ENCODE measurements around the gene ZBTB46.

ZBTB46 gene

DNA sequence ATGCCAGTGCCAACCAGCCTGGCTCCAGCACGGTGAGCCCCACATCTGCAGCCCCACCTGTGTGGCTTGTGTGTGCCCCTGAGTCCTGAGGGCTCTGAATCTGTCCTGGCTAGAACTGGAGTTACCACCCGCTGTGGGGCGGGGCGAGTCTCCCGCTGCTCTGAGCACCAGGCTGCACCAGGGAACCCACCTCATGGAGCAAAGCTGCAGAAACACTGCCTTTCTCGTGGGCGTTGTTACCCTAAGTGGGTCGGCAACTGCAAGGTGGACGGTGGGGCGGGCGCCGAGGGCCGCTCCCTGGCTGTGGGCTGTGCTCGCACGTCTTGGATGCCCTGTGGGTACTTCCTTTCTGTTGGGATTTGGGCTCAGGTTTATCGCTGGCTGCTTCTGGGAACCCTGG is 12.7 kb upstream of the ZBTB46 start:
- Histone ChIP-seq H3K27me3 (ENCODE audit: insufficient read depth, low read depth) (peaks cover 53% of the 10 kb centered on the region; the same call in 1 of the 2 replicates), H3K79me2 (ENCODE audit: insufficient read depth, low read depth) (no peaks in the 10 kb centered on the region), H3K36me3 (ENCODE audit: insufficient read depth) (no peaks in the 10 kb centered on the region), H3K4me2 (no peak overlapping the region), H3K27ac (no peak overlapping the region), H3K9ac (no peak overlapping the region), H4K20me1 (ENCODE audit: insufficient read depth) (no peaks in the 10 kb centered on the region), H3K4me1 (ENCODE audit: low read depth, poor library complexity, severe bottlenecking) (no peaks in the 10 kb centered on the region), H3K4me3 (IDR thresholded peaks at IDR 0.05; ENCODE audit: insufficient read depth, low read depth, low read length) (no peak overlapping the region), H2AFZ (ENCODE audit: low read depth) (no peak overlapping the region)
- TF ChIP-seq, protein P1, sequence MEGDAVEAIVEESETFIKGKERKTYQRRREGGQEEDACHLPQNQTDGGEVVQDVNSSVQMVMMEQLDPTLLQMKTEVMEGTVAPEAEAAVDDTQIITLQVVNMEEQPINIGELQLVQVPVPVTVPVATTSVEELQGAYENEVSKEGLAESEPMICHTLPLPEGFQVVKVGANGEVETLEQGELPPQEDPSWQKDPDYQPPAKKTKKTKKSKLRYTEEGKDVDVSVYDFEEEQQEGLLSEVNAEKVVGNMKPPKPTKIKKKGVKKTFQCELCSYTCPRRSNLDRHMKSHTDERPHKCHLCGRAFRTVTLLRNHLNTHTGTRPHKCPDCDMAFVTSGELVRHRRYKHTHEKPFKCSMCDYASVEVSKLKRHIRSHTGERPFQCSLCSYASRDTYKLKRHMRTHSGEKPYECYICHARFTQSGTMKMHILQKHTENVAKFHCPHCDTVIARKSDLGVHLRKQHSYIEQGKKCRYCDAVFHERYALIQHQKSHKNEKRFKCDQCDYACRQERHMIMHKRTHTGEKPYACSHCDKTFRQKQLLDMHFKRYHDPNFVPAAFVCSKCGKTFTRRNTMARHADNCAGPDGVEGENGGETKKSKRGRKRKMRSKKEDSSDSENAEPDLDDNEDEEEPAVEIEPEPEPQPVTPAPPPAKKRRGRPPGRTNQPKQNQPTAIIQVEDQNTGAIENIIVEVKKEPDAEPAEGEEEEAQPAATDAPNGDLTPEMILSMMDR (conservative IDR thresholded peaks at IDR 0.05; ENCODE audit: low read depth, low read length), result no peak

DNA sequence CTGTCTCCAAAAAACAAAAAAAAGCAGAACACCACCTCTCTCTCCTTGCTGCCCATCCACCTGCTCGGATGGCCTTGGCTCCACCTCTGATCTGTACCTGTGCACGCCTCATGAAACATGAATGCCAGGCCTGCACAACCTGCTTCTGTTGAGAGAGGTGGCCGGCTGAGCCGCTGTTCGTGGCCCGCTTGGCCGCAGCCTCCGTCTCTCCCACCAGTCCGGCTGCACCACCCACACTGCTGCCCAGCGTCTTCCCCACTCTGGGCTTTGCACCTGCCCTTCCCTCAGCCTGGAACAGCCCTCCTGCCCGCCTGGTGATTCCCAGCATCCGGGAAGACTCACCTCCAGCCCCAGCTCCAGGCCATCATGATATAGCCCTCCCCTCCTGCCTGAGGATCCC is 12.2 kb upstream of the ZBTB46 start:
- no peak overlapping the region for H3K9ac ChIP-seq
- no peak overlapping the region for H3K4me3 ChIP-seq (IDR thresholded peaks at IDR 0.05; ENCODE audit: insufficient read depth, low read depth, low read length)
- no peaks in the 10 kb centered on the region for H3K79me2 ChIP-seq (ENCODE audit: insufficient read depth, low read depth)
- TF ChIP-seq, protein P1 (conservative IDR thresholded peaks at IDR 0.05; ENCODE audit: low read depth, low read length), result no peak
- H4K20me1 ChIP-seq (ENCODE audit: insufficient read depth), result no peaks in the 10 kb centered on the region
- no peak overlapping the region for H3K27ac ChIP-seq
- peaks cover 53% of the 10 kb centered on the region; the same call in 1 of the 2 replicates for H3K27me3 ChIP-seq (ENCODE audit: insufficient read depth, low read depth)
- H3K4me2 ChIP-seq, result no peak overlapping the region
- H2AFZ ChIP-seq (ENCODE audit: low read depth), result no peak overlapping the region
- no peaks in the 10 kb centered on the region for H3K4me1 ChIP-seq (ENCODE audit: low read depth, poor library complexity, severe bottlenecking)
- H3K36me3 ChIP-seq (ENCODE audit: insufficient read depth), result no peaks in the 10 kb centered on the region

DNA sequence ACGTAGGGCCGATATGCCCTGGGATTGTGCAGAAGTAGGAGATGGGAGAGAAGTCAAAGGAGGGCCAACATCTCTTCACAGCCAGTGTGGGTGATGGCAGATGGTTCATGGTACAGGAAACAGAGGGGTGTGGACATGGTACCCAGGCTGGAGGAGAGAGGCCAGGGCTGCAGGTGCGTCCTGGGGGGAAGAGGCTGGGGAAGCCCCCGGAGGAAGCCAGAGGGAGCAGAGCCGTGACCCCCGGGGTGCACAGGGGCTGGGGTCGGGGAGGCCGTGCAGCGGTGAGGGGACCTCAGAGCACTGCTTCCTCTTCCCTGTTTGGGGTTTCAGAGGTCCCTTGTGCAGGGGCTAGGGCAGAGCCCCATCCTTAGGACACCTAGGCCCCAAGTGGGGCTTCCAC is 11.2 kb upstream of the ZBTB46 start:
- no peaks in the 10 kb centered on the region for H3K36me3 ChIP-seq (ENCODE audit: insufficient read depth)
- no peak overlapping the region for H3K4me3 ChIP-seq (IDR thresholded peaks at IDR 0.05; ENCODE audit: insufficient read depth, low read depth, low read length)
- no peak overlapping the region for H3K9ac ChIP-seq
- H3K4me1 ChIP-seq (ENCODE audit: low read depth, poor library complexity, severe bottlenecking), result no peaks in the 10 kb centered on the region
- TF ChIP-seq, protein P1 (conservative IDR thresholded peaks at IDR 0.05; ENCODE audit: low read depth, low read length), result no peak
- H3K27me3 ChIP-seq (ENCODE audit: insufficient read depth, low read depth), result peaks cover 53% of the 10 kb centered on the region; the same call in 1 of the 2 replicates
- H4K20me1 ChIP-seq (ENCODE audit: insufficient read depth), result no peaks in the 10 kb centered on the region
- no peak overlapping the region for H3K27ac ChIP-seq
- no peak overlapping the region for H2AFZ ChIP-seq (ENCODE audit: low read depth)
- H3K79me2 ChIP-seq (ENCODE audit: insufficient read depth, low read depth), result no peaks in the 10 kb centered on the region
- H3K4me2 ChIP-seq, result no peak overlapping the region

DNA sequence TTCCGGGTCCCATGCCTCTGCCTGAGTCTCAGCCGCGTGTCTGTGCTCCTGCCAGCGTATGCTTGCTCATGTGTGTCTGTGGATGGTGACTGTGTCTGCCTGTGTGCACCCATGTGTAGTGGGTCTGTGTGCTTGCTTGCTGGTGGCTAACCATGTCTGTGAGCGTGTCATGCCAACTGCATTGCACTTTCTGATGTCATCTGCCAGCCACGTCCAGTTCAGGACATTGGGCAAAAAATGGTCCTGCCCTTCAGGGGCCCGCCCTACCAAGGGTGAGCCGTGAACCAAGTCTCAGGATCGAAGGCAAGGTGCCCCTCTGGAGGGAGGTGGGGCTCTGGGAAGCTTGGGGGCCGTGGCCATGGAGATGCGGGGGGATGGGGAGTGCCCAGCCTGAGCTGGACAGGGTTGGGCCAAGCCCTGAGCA is 9.4 kb upstream of the ZBTB46 start:
- no peak overlapping the region for H3K9ac ChIP-seq
- TF ChIP-seq, protein P1 (conservative IDR thresholded peaks at IDR 0.05; ENCODE audit: low read depth, low read length), result no peak
- H3K36me3 ChIP-seq (ENCODE audit: insufficient read depth), result no peaks in the 10 kb centered on the region
- H4K20me1 ChIP-seq (ENCODE audit: insufficient read depth), result no peaks in the 10 kb centered on the region
- no peak overlapping the region for H3K4me3 ChIP-seq (IDR thresholded peaks at IDR 0.05; ENCODE audit: insufficient read depth, low read depth, low read length)
- H3K4me2 ChIP-seq, result no peak overlapping the region
- H3K27me3 ChIP-seq (ENCODE audit: insufficient read depth, low read depth), result peaks cover 46% of the 10 kb centered on the region; the same call in 1 of the 2 replicates
- no peak overlapping the region for H2AFZ ChIP-seq (ENCODE audit: low read depth)
- H3K79me2 ChIP-seq (ENCODE audit: insufficient read depth, low read depth), result no peaks in the 10 kb centered on the region
- H3K4me1 ChIP-seq (ENCODE audit: low read depth, poor library complexity, severe bottlenecking), result no peaks in the 10 kb centered on the region
- H3K27ac ChIP-seq, result no peak overlapping the region

Measured in KMS-11 (cell line).